Measurements from ENCODE around the gene ALK.

Gene ALK

GRCh38 chr2:29351248-29351647 lies 570.1 kb downstream of the ALK start:
- H3K36me3 ChIP-seq (ENCODE audit: control insufficient read depth in 1 of 2, insufficient read depth in 2 of 2, low read length in 2 of 2), result no peaks in the 10 kb centered on the region
- no peak overlapping the region for H3K4me3 ChIP-seq (ENCODE audit: low read depth in 1 of 2, low read length in 2 of 2)
- no peaks in the 10 kb centered on the region for H3K9me3 ChIP-seq (ENCODE audit: control insufficient read depth in 1 of 2, low read length in 2 of 2)
- no peak overlapping the region for H3K27ac ChIP-seq (ENCODE audit: low read length)
- no peaks in the 10 kb centered on the region for H3K4me1 ChIP-seq (ENCODE audit: control insufficient read depth in 1 of 2, insufficient read depth in 2 of 2, low read length in 2 of 2)
- no peaks in the 10 kb centered on the region for H3K27me3 ChIP-seq (ENCODE audit: low read depth, low read length)

DNA sequence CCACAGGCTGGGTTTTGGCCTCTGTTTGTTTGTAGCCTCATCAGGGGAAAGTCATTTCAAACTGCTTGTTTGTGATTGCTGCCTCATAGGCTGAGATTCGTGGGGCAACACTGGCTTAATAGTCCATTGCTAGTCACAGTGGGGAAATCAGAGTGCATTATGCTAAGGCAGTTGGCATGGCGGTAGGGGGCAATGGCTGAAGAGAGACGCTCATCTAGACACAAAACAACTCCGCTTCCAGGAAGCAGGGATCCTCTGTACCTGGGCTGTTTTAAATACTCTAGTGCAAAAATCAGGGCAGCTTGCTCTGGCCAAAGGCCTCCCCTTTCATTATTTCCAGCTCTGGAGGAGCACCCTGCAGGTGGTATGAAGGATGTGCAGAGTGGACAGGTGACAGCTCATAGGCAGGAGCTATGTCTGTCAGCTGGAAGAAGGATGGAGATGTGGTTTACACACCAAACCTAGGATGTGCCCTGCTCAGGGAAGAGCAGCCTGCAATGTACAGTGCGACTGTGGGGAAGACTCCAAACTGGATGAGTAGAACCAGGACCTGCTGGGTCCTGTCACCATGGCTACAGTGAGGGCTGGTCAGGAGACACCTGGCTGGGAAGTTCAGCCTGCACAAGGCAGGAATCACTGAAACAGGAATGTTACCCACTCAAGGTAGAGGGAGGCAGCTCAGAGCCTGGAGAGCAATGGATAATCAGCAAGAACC lies 571.9 kb downstream of the ALK start:
- no peaks in the 10 kb centered on the region for H3K9me3 ChIP-seq (ENCODE audit: control insufficient read depth in 1 of 2, low read length in 2 of 2)
- H3K36me3 ChIP-seq (ENCODE audit: control insufficient read depth in 1 of 2, insufficient read depth in 2 of 2, low read length in 2 of 2), result no peaks in the 10 kb centered on the region
- no peaks in the 10 kb centered on the region for H3K4me1 ChIP-seq (ENCODE audit: control insufficient read depth in 1 of 2, insufficient read depth in 2 of 2, low read length in 2 of 2)
- no peaks in the 10 kb centered on the region for H3K27me3 ChIP-seq (ENCODE audit: low read depth, low read length)
- no peak overlapping the region for H3K27ac ChIP-seq (ENCODE audit: low read length)
- no peak overlapping the region for H3K4me3 ChIP-seq (ENCODE audit: low read depth in 1 of 2, low read length in 2 of 2)

DNA sequence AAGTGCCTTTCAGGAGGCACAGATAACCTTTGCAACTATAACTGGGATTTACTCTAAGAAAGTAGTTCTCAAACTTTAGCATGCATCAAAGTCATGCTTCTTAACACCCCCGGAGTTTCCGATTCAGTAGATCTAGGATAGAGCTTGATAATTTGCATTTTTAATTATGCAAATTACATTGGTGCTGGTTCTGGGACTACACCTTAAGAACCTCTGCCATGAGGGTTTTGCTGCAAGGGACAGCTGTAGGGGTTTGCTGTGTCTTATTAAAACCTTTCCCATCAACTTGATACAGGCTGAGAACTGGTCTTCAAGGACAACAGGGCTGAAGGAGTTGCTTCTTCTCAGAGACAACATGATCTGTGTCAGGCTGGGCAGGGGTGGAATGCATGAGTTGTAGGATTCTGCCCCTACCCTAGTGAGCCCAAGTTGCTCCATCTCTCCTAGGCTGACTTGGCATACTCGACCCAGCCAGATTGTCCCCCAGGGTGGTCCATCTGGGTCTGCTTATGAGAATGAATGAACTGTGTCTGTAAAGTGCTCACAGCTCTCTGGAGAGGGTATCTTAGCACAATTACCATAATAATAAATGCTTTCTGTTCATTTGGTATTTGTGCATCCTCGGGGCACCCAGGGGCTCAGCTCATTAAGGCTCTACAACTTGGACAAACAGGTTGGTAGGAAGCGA lies 573.5 kb downstream of the ALK start:
- Histone ChIP-seq H3K9me3 (ENCODE audit: control insufficient read depth in 1 of 2, low read length in 2 of 2) (no peaks in the 10 kb centered on the region), H3K27ac (ENCODE audit: low read length) (no peak overlapping the region), H3K36me3 (ENCODE audit: control insufficient read depth in 1 of 2, insufficient read depth in 2 of 2, low read length in 2 of 2) (no peaks in the 10 kb centered on the region), H3K27me3 (ENCODE audit: low read depth, low read length) (no peaks in the 10 kb centered on the region), H3K4me1 (ENCODE audit: control insufficient read depth in 1 of 2, insufficient read depth in 2 of 2, low read length in 2 of 2) (no peaks in the 10 kb centered on the region), H3K4me3 (ENCODE audit: low read depth in 1 of 2, low read length in 2 of 2) (no peak overlapping the region)

GRCh38 chr2:29345236-29345635 lies 576.1 kb downstream of the ALK start:
- Histone ChIP-seq H3K4me3 (ENCODE audit: low read depth in 1 of 2, low read length in 2 of 2) (no peak overlapping the region), H3K9me3 (ENCODE audit: control insufficient read depth in 1 of 2, low read length in 2 of 2) (no peaks in the 10 kb centered on the region), H3K27me3 (ENCODE audit: low read depth, low read length) (no peaks in the 10 kb centered on the region), H3K27ac (ENCODE audit: low read length) (no peak overlapping the region), H3K36me3 (ENCODE audit: control insufficient read depth in 1 of 2, insufficient read depth in 2 of 2, low read length in 2 of 2) (no peaks in the 10 kb centered on the region), H3K4me1 (ENCODE audit: control insufficient read depth in 1 of 2, insufficient read depth in 2 of 2, low read length in 2 of 2) (no peaks in the 10 kb centered on the region)

DNA sequence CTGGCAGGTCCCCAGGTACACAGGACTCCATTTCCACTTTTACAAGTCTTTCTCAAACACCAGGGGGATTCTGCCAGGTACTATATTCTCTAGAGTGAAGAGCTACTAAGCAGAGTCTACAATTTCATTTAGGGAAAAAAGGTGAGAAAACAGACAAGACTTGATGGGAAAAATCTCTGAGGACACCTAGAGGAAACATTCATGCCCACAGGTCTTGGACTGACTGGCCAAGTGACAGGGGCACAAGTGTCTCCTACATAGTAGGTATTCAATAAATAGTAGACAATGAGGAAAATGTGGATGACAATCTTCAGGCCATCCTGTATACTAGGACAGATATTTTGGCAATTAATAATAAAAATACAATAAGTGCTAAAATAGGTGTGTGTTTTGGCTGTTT lies 577.6 kb downstream of the ALK start:
- no peaks in the 10 kb centered on the region for H3K9me3 ChIP-seq (ENCODE audit: control insufficient read depth in 1 of 2, low read length in 2 of 2)
- no peak overlapping the region for H3K27ac ChIP-seq (ENCODE audit: low read length)
- H3K36me3 ChIP-seq (ENCODE audit: control insufficient read depth in 1 of 2, insufficient read depth in 2 of 2, low read length in 2 of 2), result no peaks in the 10 kb centered on the region
- H3K4me1 ChIP-seq (ENCODE audit: control insufficient read depth in 1 of 2, insufficient read depth in 2 of 2, low read length in 2 of 2), result no peaks in the 10 kb centered on the region
- no peaks in the 10 kb centered on the region for H3K27me3 ChIP-seq (ENCODE audit: low read depth, low read length)
- H3K4me3 ChIP-seq (ENCODE audit: low read depth in 1 of 2, low read length in 2 of 2), result no peak overlapping the region

GRCh38 chr2:29336341-29337241 lies 584.8 kb downstream of the ALK start:
- H3K27me3 ChIP-seq (ENCODE audit: low read depth, low read length), result no peaks in the 10 kb centered on the region
- no peaks in the 10 kb centered on the region for H3K4me1 ChIP-seq (ENCODE audit: control insufficient read depth in 1 of 2, insufficient read depth in 2 of 2, low read length in 2 of 2)
- H3K9me3 ChIP-seq (ENCODE audit: control insufficient read depth in 1 of 2, low read length in 2 of 2), result no peaks in the 10 kb centered on the region
- no peaks in the 10 kb centered on the region for H3K36me3 ChIP-seq (ENCODE audit: control insufficient read depth in 1 of 2, insufficient read depth in 2 of 2, low read length in 2 of 2)
- no peak overlapping the region for H3K4me3 ChIP-seq (ENCODE audit: low read depth in 1 of 2, low read length in 2 of 2)
- no peak overlapping the region for H3K27ac ChIP-seq (ENCODE audit: low read length)

DNA sequence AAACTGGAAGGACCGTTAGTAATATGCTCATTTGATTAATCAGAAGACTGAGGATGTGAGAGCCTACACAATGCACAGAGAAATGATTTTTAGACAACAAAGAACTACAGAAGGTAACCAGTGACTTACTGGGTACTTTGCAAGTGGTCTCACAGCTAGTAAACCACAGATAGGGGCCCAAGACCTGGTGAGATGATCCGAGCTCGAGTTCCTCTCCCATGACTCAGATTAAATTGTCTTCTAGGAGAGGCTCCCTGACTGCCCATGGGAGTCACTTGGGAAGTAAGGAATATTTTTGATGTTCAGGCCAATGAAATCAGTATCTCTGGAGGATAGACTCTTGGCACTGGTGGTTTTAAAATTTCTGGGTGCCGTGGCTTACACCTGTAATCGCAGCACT lies 586.0 kb downstream of the ALK start:
- Histone ChIP-seq H3K9me3 (ENCODE audit: control insufficient read depth in 1 of 2, low read length in 2 of 2) (no peaks in the 10 kb centered on the region), H3K4me3 (ENCODE audit: low read depth in 1 of 2, low read length in 2 of 2) (no peak overlapping the region), H3K4me1 (ENCODE audit: control insufficient read depth in 1 of 2, insufficient read depth in 2 of 2, low read length in 2 of 2) (no peaks in the 10 kb centered on the region), H3K36me3 (ENCODE audit: control insufficient read depth in 1 of 2, insufficient read depth in 2 of 2, low read length in 2 of 2) (no peaks in the 10 kb centered on the region), H3K27me3 (ENCODE audit: low read depth, low read length) (no peaks in the 10 kb centered on the region), H3K27ac (ENCODE audit: low read length) (no peak overlapping the region)

- Histone ChIP-seq H3K9me3 (ENCODE audit: control insufficient read depth in 1 of 2, low read length in 2 of 2) (no peaks in the 10 kb centered on the region), H3K36me3 (ENCODE audit: control insufficient read depth in 1 of 2, insufficient read depth in 2 of 2, low read length in 2 of 2) (no peaks in the 10 kb centered on the region)
Observed at GRCh38 chr2:29334706-29335105, 586.7 kb downstream of the ALK start.

GRCh38 chr2:29332540-29332939 lies 588.8 kb downstream of the ALK start:
- Histone ChIP-seq H3K4me3 (ENCODE audit: low read depth in 1 of 2, low read length in 2 of 2) (no peak overlapping the region), H3K9me3 (ENCODE audit: control insufficient read depth in 1 of 2, low read length in 2 of 2) (no peaks in the 10 kb centered on the region), H3K36me3 (ENCODE audit: control insufficient read depth in 1 of 2, insufficient read depth in 2 of 2, low read length in 2 of 2) (no peaks in the 10 kb centered on the region), H3K27ac (ENCODE audit: low read length) (no peak overlapping the region), H3K4me1 (ENCODE audit: control insufficient read depth in 1 of 2, insufficient read depth in 2 of 2, low read length in 2 of 2) (no peaks in the 10 kb centered on the region), H3K27me3 (ENCODE audit: low read depth, low read length) (no peaks in the 10 kb centered on the region)

More at GRCh38 chr2:29334706-29335105, 586.7 kb downstream of the ALK start:
- Histone ChIP-seq H3K4me3 (ENCODE audit: low read depth in 1 of 2, low read length in 2 of 2) (no peak overlapping the region), H3K27me3 (ENCODE audit: low read depth, low read length) (no peaks in the 10 kb centered on the region), H3K4me1 (ENCODE audit: control insufficient read depth in 1 of 2, insufficient read depth in 2 of 2, low read length in 2 of 2) (no peaks in the 10 kb centered on the region), H3K27ac (ENCODE audit: low read length) (no peak overlapping the region)

DNA sequence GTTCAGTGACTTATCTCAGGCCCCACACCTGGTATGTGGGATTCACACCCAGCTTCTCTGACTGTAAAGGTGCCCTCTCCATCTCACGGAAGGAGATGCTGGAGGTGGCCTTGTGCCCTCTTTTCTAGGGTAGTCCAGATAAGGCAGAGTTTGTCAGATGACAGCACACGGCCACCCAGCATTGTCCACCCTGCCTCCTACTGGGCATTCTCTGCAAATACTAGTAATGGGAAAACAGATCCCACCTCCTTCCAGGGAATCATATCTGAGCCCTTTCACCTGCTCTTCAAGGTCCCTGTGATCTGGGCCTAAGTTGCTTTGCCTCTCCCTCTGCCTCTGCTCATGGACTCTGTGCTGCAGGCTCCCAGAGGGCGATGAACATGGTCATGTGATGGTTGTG lies 591.5 kb downstream of the ALK start:
- H3K9me3 ChIP-seq (ENCODE audit: control insufficient read depth in 1 of 2, low read length in 2 of 2), result no peaks in the 10 kb centered on the region
- H3K4me3 ChIP-seq (ENCODE audit: low read depth in 1 of 2, low read length in 2 of 2), result no peak overlapping the region
- no peaks in the 10 kb centered on the region for H3K36me3 ChIP-seq (ENCODE audit: control insufficient read depth in 1 of 2, insufficient read depth in 2 of 2, low read length in 2 of 2)
- no peak overlapping the region for H3K27ac ChIP-seq (ENCODE audit: low read length)
- no peaks in the 10 kb centered on the region for H3K4me1 ChIP-seq (ENCODE audit: control insufficient read depth in 1 of 2, insufficient read depth in 2 of 2, low read length in 2 of 2)
- no peaks in the 10 kb centered on the region for H3K27me3 ChIP-seq (ENCODE audit: low read depth, low read length)

DNA sequence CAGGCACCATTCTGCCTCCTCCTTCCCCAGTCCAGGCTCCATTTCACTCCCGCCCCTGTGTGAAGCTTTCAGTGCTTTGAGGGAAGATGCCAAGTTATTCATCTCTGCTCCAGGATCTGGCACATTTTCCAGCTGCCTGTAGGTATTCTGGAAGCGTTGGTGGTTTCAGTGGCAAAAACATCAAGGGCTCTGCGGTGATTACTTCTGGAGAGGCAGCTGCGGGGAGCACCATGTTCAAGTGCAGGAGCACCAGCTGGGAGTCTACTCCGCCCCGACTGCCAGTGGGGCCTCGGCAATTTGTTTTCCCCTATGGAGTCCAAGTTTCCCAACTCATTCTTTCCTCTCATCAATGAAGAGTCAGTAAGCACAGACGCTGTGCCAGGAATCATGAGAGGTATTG lies 594.5 kb downstream of the ALK start:
- H3K27ac ChIP-seq (ENCODE audit: low read length), result no peak overlapping the region
- no peak overlapping the region for H3K4me3 ChIP-seq (ENCODE audit: low read depth in 1 of 2, low read length in 2 of 2)

More for the DNA sequence above, 594.5 kb downstream of the ALK start:
- Histone ChIP-seq H3K27me3 (ENCODE audit: low read depth, low read length) (no peaks in the 10 kb centered on the region), H3K36me3 (ENCODE audit: control insufficient read depth in 1 of 2, insufficient read depth in 2 of 2, low read length in 2 of 2) (no peaks in the 10 kb centered on the region), H3K4me1 (ENCODE audit: control insufficient read depth in 1 of 2, insufficient read depth in 2 of 2, low read length in 2 of 2) (no peaks in the 10 kb centered on the region), H3K9me3 (ENCODE audit: control insufficient read depth in 1 of 2, low read length in 2 of 2) (no peaks in the 10 kb centered on the region)
